GM19468 (cell line): ENCODE data around the gene CMSS1.
"Not testable (repeated sequence)": the region's sequence is repeated elsewhere in the genome, so short reads cannot be mapped to it uniquely, and the experiment has no call there.

Source experiments
- ATAC-seq: cut with Tn5 transposase; IDR thresholded peaks from one replicate; pipeline ENCODE4 v1.9.1; 2021; ENCODE audit warnings: mild to moderate bottlenecking, moderate library complexity, moderate number of reproducible peaks; ENCODE audit not compliant: unreplicated experiment; ENCODE audit errors: extremely low read depth

The CMSS1 gene

GRCh38 chr3:100042166-100042981 is 224.7 kb downstream of the CMSS1 start:
- no peak for ATAC-seq

GRCh38 chr3:100043271-100043670 is 225.6 kb downstream of the CMSS1 start:
- ATAC-seq: no peak

DNA sequence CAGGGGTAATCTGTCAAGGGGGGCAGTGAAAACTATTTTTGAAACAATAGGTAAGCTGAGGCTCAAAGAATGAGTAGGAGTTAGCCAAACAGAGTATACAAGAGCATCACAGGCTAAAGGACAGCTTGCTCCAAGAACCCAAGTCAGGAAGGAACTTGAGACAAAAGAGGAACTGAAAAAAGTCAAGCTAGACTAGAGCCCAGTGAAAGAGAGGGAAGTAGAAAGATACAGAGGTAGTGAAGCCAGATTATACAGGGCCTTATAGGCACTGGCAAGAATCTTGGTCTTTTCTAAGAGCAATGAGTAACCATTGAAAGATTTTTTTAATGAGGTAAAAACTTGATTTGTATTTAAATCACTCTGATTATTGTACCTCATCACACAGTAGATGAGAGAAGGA is 226.7 kb downstream of the CMSS1 start:
- ATAC-seq: peak; percentile 87

DNA sequence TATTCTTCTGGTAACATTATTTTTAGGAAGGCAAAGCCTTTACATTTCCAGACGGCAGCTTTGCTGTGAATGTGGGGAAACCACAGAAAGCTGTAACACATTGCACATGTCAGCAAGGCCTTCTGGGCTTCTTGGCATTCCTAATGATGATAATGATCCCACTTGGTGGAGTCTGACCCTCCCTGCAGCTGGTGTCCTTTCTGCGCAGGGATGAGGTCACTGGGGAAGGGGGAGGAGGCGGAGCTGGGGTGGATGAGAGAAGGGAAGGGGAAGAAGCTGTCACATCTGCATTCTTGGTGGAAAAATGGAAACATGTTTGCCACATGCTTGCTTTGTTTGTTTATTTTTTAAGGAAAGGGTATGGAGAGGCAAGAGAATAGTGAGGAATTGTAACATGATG is 228.0 kb downstream of the CMSS1 start:
- ATAC-seq: no peak

DNA sequence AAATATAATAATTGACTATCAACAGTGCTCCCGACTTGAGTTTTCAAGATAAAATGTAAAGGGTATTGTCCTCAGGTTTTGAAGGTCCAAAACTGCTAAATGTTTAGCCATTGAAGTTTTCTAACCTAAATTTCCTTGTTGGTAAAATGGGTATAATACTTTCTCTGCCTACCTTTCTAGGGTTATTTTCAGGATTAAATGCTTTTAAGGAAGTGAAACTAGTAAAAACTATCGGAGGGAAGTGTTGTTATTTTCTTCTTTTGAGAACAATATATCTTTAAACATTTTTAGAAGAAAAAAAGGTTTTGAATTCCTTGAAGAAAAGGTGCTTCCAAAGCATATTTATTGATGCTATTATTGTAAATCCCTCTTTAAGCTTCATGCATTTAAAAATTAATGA is 229.3 kb downstream of the CMSS1 start:
- no peak for ATAC-seq

DNA sequence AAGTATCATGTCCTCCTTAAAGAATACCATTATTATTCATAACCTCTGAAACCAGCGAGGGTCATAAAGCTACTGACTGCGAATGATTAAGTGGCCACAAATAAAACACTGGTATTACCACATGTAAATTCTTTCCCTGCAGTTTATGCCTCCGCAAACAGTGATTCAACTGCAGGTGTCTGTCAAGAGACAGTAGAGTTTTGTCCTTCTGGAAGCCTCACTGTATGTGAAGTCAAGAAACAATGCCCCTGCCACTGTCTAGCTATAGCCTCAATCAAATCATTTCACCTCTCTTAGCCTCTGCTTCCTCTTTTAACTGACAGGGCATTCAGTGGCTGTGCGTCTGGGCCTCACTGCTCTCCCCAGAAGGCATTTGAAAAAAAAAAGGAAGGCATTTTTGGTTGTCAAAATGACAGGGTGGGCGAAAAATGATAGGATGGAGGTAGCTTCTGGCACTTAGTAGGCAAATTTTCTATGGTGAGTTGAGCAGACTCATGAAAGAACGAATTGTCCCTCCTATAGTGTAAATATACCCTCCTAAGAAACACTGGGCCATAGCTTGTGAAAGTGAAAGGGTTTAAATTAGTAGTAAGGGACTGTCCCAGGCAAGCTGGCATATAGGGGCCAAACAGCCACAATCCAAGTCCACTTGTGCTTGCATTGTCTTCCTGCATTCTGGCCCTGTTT is 229.9 kb downstream of the CMSS1 start:
- peak; percentile 68 for ATAC-seq

DNA sequence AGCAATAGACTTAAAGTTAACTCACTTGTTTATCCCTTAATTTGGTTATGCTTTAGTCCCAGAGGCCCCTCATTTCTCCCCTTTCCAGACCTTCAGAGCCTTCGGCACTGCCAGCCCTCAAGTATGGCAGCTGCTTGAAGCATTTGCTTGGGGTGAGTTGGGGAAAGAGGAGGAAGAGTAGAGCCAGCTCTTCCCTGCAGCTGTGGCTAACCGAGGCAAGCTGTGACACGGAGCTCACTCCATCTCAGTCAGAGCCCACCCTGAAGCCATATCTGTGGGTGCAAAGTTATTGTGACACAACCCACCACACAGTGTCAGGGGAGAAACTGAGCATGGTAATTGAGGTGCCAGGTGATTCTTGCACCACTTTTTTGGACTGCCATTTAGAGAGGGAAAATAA is 230.6 kb downstream of the CMSS1 start:
- ATAC-seq: no peak

DNA sequence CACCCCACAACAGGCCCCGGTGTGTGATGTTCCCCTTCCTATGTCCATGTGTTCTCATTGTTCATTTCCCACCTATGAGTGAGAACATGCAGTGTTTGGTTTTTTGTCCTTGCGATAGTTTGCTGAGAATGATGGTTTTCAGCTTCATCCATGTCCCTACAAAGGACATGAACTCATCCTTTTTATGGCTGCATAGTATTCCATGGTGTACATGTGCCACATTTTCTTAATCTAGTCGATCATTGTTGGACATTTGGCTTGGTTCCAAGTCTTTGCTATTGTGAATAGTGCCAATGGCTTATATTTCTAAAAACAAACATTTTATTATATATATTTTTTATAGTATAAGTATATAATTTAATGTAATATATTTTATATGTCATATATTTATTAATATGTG is 233.9 kb downstream of the CMSS1 start:
- not testable (repeated sequence) for ATAC-seq

DNA sequence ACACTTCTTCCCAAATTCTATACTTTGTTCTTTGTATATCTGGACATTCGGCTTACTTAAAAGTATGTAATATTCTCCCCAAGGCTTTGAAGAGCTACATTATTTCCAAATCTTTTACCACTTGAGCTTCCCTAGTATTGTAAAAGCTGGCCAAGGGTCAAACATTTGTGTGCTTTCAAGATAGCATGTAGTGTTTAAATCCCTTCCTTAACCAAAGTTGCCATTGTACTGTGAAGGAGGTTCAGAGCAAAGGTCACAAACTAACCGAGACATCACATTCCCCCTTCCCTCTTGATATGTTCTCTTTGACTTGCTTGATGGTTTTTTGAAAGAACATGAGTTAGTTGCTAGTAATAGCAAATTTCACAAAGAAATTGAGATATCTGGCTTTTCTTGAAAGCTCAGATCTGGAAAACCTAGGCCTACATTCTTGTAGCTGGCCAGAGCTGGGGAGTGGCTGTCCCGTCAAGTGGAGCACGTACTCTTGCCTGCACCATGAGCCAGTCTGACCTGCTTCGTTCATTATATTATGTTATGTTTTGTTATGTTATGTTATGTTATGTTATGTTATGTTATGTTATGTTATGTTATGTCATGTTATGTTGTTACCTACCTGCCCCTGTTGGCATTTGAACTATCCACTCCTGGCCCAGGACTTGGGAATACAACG is 236.4 kb downstream of the CMSS1 start:
- no peak for ATAC-seq

DNA sequence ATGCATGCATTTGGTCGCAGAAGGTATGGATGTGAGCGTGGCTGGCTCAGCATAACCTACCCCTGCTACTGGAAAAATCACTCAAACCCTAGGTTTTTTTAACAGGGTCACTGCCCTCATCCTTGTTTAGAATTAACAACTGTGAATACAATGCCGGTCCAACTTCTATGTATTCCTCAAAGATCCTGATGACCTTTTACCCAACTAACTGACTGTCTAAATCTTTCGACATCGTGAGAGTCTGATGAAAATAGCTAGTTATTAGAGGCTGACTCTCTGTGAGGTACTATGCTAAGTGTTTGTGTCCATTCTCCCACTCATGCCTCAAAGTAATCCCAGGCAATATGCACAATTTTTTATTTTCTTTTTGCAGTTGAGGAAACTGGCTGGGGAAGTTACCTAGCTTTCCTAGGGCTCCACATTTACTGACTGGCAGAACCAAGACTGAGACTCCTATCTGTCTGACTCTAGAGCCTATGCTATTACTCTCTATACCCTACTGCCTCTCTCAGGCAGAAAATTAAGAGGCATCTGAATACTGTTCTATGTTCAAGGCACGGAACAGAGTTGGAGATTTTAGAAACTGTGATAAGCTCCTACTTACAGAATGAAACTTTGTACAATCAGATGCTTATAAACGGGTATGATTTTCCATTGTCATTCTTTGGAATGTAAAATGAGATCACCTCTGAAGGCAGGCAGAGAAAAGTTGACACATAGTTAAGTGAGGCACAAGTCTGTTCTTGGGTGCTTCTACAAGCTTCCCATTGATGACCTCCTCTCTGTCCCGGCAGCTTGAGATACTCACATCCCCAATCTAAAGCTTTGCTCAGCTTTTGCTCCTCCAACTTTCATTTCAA is 240.3 kb downstream of the CMSS1 start:
- no peak for ATAC-seq

- ATAC-seq: no peak
Measured at GRCh38 chr3:100059472-100059871, 241.8 kb downstream of the CMSS1 start.

DNA sequence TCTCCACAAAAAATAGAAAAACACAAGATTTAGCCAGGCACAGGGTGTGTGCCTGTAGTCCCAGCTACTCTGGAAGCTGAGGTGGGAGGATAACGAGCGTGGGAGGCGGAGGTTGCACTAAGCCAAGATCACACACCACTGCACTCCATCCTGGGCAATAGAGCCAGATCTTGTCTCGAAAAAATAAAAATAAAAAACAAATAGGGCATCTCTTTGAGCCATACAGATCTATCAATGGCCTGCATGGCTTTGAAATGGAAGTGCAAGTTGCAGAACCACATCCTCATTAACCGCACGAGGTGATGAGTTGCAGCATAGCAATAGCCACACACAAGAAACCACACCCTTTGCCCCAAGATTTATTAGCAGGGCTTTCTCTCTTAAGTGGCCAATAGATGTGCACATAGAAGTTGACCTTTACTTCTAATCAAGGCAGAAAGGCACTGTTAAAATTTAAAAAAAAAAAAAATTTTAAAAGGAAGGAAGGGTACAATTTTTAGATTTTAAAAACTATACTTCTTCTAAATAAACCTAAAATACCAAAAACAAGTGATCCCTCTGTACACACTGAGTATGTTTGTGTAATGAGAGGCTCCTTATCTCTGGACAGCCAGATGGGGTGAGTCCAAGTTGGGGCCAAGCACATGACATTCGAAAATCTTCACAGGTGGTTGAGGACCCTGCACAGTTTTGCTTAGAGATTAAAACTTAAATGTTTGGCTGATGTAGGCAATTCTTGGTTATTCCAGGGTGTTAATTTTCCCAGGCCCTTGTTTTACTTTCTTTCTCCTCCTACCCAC is 243.2 kb downstream of the CMSS1 start:
- no peak for ATAC-seq

- no peak for ATAC-seq
Measured at GRCh38 chr3:100062665-100063064, 245.0 kb downstream of the CMSS1 start.

GRCh38 chr3:100063929-100064461 is 246.3 kb downstream of the CMSS1 start:
- ATAC-seq: no peak

GRCh38 chr3:100067589-100067988 is 249.9 kb downstream of the CMSS1 start:
- ATAC-seq: no peak

GRCh38 chr3:100068826-100069225 is 251.2 kb downstream of the CMSS1 start:
- peak; percentile 30 for ATAC-seq

DNA sequence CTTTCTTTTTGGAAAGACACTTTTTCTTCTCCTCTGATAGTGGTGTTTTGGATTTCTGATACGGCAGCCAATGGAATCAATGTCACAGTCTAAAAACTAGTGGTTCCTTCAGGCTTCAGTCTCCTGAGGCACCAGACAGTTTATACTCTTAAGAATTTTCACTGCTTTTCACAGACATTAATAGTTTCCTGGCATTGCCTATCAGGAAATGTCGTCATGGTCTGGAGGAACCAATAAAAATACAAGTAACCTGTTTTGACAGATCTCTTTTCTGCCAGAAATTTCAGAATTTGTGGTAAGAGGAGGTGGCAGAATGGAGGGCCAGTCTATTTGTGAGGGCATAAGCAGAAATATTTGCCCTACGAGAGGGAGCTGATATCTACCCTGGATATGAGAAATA is 251.8 kb downstream of the CMSS1 start:
- ATAC-seq: no peak

- ATAC-seq: no peak
Measured at GRCh38 chr3:100072326-100073048, 254.8 kb downstream of the CMSS1 start.
